ENCODE measurements around the gene DMRTB1. TPM values are rescaled to one million over a fixed set of nuclear protein-coding genes. Genes with fewer than 3 reads are reported as not detected.

Gene DMRTB1
- total and polyA plus RNA-seq, 2 donors (not counting 1 experiment from before 2014, with no cell fraction given) = not detected

DNA sequence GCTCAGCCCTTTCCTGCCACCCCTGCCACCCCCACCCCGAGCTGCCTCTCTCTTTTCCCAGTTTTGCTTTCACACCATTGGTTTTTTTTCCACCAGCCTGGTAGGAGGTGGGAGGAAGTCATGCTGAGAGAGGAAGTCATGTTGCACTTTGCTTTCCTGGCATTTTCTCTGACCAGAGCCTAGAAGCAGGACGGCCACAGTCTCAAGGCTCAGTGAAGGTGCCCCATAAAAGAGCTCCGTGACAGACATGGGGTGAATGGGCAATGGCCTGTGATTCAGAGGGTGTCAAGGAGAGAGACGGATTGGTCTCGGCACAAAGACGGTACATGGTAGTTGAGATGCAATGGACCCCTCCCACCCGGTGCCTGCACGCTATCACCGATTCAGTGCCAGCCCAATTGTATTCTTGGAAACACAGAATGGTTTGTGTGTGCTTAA lies 42.1 kb upstream of the DMRTB1 start:
- Histone ChIP-seq H3K79me2 (ENCODE audit: control insufficient read depth, insufficient read depth, low read length) (no peaks in the 10 kb centered on the region), H2AFZ (ENCODE audit: insufficient read depth, low read depth, low read length, poor library complexity, severe bottlenecking) (no peak overlapping the region), H3K27me3 (replicated peaks in 1 of 4; ENCODE audit: control extremely low read depth in 1 of 4, control insufficient read depth in 3 of 4, insufficient read depth in 4 of 4, low read length in 3 of 4) (peaks cover 0 to 5% (median 0%) of the 10 kb centered on the region in 4 experiments), H3K4me2 (replicated peaks; ENCODE audit: low read depth, low read length, poor library complexity, severe bottlenecking) (no peak overlapping the region), H3K9me3 (ENCODE audit: control extremely low read depth in 1 of 3, control insufficient read depth in 2 of 3, insufficient read depth in 1 of 3, low read length in 2 of 3) (peaks cover 0 to 4% (median 0%) of the 10 kb centered on the region in 3 donors), H3K4me3 (ENCODE audit: control extremely low read depth in 1 of 5, extremely low read depth in 1 of 5, insufficient read depth in 1 of 5, low read depth in 2 of 5, low read length in 4 of 5) (no peak overlapping the region), H3K36me3 (replicated peaks in 1 of 2; ENCODE audit: control extremely low read depth in 1 of 2, control insufficient read depth in 1 of 2, extremely low read depth in 1 of 2, insufficient read depth in 2 of 2, low read length in 1 of 2) (no peaks in the 10 kb centered on the region), H3K4me1 (ENCODE audit: control insufficient read depth in 2 of 2, insufficient read depth in 2 of 2, low read length in 2 of 2) (no peaks in the 10 kb centered on the region), H4K20me1 (ENCODE audit: control insufficient read depth, insufficient read depth, low read length, poor library complexity, severe bottlenecking) (no peaks in the 10 kb centered on the region), H3K9ac (ENCODE audit: low read length) (no peak overlapping the region), H3K27ac (ENCODE audit: low read length in 2 of 2) (no peak overlapping the region)
- CTCF ChIA-PET = no interaction called here
- Mint-ChIP-seq H3K4me1 (no peaks in the 10 kb centered on the region), H3K27ac (no peak overlapping the region), H3K4me3 (no peak overlapping the region), H3K9me3 (ENCODE audit: insufficient read depth) (no peaks in the 10 kb centered on the region), H3K27me3 (peaks cover 37% of the 10 kb centered on the region)
- POLR2A ChIA-PET = no interaction called here
- TF ChIP-seq EZH2 (IDR thresholded peaks at IDR 0.05; ENCODE audit: borderline replicate concordance, insufficient read depth, low read depth, low read length, poor library complexity, severe bottlenecking) = no peak
- TF ChIP-seq, protein P1, sequence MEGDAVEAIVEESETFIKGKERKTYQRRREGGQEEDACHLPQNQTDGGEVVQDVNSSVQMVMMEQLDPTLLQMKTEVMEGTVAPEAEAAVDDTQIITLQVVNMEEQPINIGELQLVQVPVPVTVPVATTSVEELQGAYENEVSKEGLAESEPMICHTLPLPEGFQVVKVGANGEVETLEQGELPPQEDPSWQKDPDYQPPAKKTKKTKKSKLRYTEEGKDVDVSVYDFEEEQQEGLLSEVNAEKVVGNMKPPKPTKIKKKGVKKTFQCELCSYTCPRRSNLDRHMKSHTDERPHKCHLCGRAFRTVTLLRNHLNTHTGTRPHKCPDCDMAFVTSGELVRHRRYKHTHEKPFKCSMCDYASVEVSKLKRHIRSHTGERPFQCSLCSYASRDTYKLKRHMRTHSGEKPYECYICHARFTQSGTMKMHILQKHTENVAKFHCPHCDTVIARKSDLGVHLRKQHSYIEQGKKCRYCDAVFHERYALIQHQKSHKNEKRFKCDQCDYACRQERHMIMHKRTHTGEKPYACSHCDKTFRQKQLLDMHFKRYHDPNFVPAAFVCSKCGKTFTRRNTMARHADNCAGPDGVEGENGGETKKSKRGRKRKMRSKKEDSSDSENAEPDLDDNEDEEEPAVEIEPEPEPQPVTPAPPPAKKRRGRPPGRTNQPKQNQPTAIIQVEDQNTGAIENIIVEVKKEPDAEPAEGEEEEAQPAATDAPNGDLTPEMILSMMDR (IDR thresholded peaks at IDR 0.05) = no peak
- 69% methylated on average over 8 of the region's 9 CpGs for WGBS (ENCODE audit: insufficient coverage)
- intact Hi-C loops (cut with micrococcal nuclease) = no loop called here
- no peak for DNase-seq
- no peak for ATAC-seq (ENCODE audit: low read depth)

DNA sequence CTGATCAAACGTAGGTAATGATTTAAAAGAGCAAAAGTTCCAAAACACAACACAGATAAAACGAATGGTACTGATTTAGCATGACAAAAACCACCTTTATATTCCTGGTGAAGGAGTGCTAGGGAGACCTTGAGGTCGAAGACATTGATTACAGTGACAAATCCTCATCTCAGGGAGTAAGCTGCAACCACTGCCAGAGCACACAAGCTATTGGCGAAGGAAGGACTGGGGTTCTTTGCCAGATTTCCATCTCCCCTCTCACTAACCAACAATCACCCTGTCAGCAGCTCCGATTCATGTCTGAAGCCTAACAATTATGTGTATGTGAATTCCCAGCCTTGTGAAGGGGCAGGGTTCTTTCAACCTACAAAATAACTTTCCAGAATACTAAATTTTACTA lies 40.2 kb upstream of the DMRTB1 start:
- no peak for ATAC-seq (ENCODE audit: low read depth)
- no peak overlapping the region for H2AFZ ChIP-seq (ENCODE audit: insufficient read depth, low read depth, low read length, poor library complexity, severe bottlenecking)

More for the DNA sequence above, 40.2 kb upstream of the DMRTB1 start:
- TF ChIP-seq EZH2 (IDR thresholded peaks at IDR 0.05; ENCODE audit: borderline replicate concordance, insufficient read depth, low read depth, low read length, poor library complexity, severe bottlenecking) = no peak
- TF ChIP-seq, protein P1 (IDR thresholded peaks at IDR 0.05) = no peak
- no peak overlapping the region for H3K4me2 ChIP-seq (replicated peaks; ENCODE audit: low read depth, low read length, poor library complexity, severe bottlenecking)
- H3K4me1 Mint-ChIP-seq = no peaks in the 10 kb centered on the region
- no peak for DNase-seq
- no peak overlapping the region for H3K4me3 ChIP-seq (ENCODE audit: control extremely low read depth in 1 of 5, extremely low read depth in 1 of 5, insufficient read depth in 1 of 5, low read depth in 2 of 5, low read length in 4 of 5)
- intact Hi-C loops (cut with micrococcal nuclease) = no loop called here
- POLR2A ChIA-PET = no interaction called here
- H3K27me3 Mint-ChIP-seq = peaks cover 35% of the 10 kb centered on the region
- no peaks in the 10 kb centered on the region for H4K20me1 ChIP-seq (ENCODE audit: control insufficient read depth, insufficient read depth, low read length, poor library complexity, severe bottlenecking)
- H3K36me3 ChIP-seq (replicated peaks in 1 of 2; ENCODE audit: control extremely low read depth in 1 of 2, control insufficient read depth in 1 of 2, extremely low read depth in 1 of 2, insufficient read depth in 2 of 2, low read length in 1 of 2) = no peaks in the 10 kb centered on the region
- H3K9me3 Mint-ChIP-seq (ENCODE audit: insufficient read depth) = no peaks in the 10 kb centered on the region
- no peak overlapping the region for H3K9ac ChIP-seq (ENCODE audit: low read length)
- no peaks in the 10 kb centered on the region for H3K4me1 ChIP-seq (ENCODE audit: control insufficient read depth in 2 of 2, insufficient read depth in 2 of 2, low read length in 2 of 2)
- H3K27ac Mint-ChIP-seq = no peak overlapping the region
- H3K9me3 ChIP-seq (ENCODE audit: control extremely low read depth in 1 of 3, control insufficient read depth in 2 of 3, insufficient read depth in 1 of 3, low read length in 2 of 3) = peaks cover 0 to 4% (median 0%) of the 10 kb centered on the region in 3 donors
- CTCF ChIA-PET = no interaction called here
- no peak overlapping the region for H3K4me3 Mint-ChIP-seq
- H3K79me2 ChIP-seq (ENCODE audit: control insufficient read depth, insufficient read depth, low read length) = no peaks in the 10 kb centered on the region
- 69% methylated on average over 2 of the region's 5 CpGs for WGBS (ENCODE audit: insufficient coverage)
- H3K27ac ChIP-seq (ENCODE audit: low read length in 2 of 2) = no peak overlapping the region
- peaks cover 0 to 5% (median 0%) of the 10 kb centered on the region in 4 experiments for H3K27me3 ChIP-seq (replicated peaks in 1 of 4; ENCODE audit: control extremely low read depth in 1 of 4, control insufficient read depth in 3 of 4, insufficient read depth in 4 of 4, low read length in 3 of 4)
